ENCODE data around the gene RAD18. TPM values are rescaled to one million over a fixed set of nuclear protein-coding genes. Genes with fewer than 3 reads are reported as not detected.

The RAD18 gene
- total RNA-seq, 1 donor from 2014 or later: 3.2 TPM

- DNase-seq (ENCODE audit: low spot score): no peak
- intact Hi-C loops (cut with DNase I): loop anchor here (2.0 to 5.0 kb wide), 2 partner anchors 80 to 315 kb away; no protein-coding TSS in a partner anchor
Observed at GRCh38 chr3:8987226-8987625, 24.0 kb upstream of the RAD18 start.

GRCh38 chr3:8986741-8987140 lies 23.5 kb upstream of the RAD18 start:
- no peak for DNase-seq (ENCODE audit: low spot score)
- intact Hi-C loops (cut with DNase I): loop anchor here (2.0 to 5.0 kb wide), 2 partner anchors 80 to 316 kb away; no protein-coding TSS in a partner anchor

- DNase-seq (ENCODE audit: low spot score): no peak
- intact Hi-C loops (cut with DNase I): loop anchor here (2.0 to 5.0 kb wide), 2 partner anchors 81 to 316 kb away; no protein-coding TSS in a partner anchor
Observed at GRCh38 chr3:8985876-8986275, 22.6 kb upstream of the RAD18 start.

- intact Hi-C loops (cut with DNase I): loop anchor here (5.0 kb wide), 1 partner anchor 317 kb away; no protein-coding TSS in a partner anchor
- DNase-seq (ENCODE audit: low spot score): no peak
Observed at GRCh38 chr3:8985411-8985831, 22.1 kb upstream of the RAD18 start.

- intact Hi-C loops (cut with DNase I): no loop called here
- DNase-seq (ENCODE audit: low spot score): no peak
Observed at GRCh38 chr3:8984526-8984925, 21.3 kb upstream of the RAD18 start.

- DNase-seq (ENCODE audit: low spot score): no peak
- intact Hi-C loops (cut with DNase I): no loop called here
Observed at GRCh38 chr3:8984081-8984480, 20.8 kb upstream of the RAD18 start.

GRCh38 chr3:8983591-8983990 lies 20.3 kb upstream of the RAD18 start:
- intact Hi-C loops (cut with DNase I): no loop called here
- DNase-seq (ENCODE audit: low spot score): no peak

GRCh38 chr3:8983026-8983425 lies 19.8 kb upstream of the RAD18 start:
- intact Hi-C loops (cut with DNase I): no loop called here
- no peak for DNase-seq (ENCODE audit: low spot score)

GRCh38 chr3:8982509-8982908 lies 19.2 kb upstream of the RAD18 start:
- DNase-seq (ENCODE audit: low spot score): no peak
- intact Hi-C loops (cut with DNase I): no loop called here

- DNase-seq (ENCODE audit: low spot score): no peak
- intact Hi-C loops (cut with DNase I): no loop called here
Observed at GRCh38 chr3:8981700-8982099, 18.4 kb upstream of the RAD18 start.

GRCh38 chr3:8981296-8981695 lies 18.0 kb upstream of the RAD18 start:
- no peak for DNase-seq (ENCODE audit: low spot score)
- intact Hi-C loops (cut with DNase I): no loop called here

- intact Hi-C loops (cut with DNase I): no loop called here
Observed at GRCh38 chr3:8980756-8981257, 17.5 kb upstream of the RAD18 start.

GRCh38 chr3:8979262-8979661 lies 16.0 kb upstream of the RAD18 start:
- intact Hi-C loops (cut with DNase I): no loop called here
- no peak for DNase-seq (ENCODE audit: low spot score)

More at GRCh38 chr3:8980756-8981257, 17.5 kb upstream of the RAD18 start:
- no peak for DNase-seq (ENCODE audit: low spot score)

- intact Hi-C loops (cut with DNase I): no loop called here
- DNase-seq (ENCODE audit: low spot score): no peak
Observed at GRCh38 chr3:8978551-8978950, 15.3 kb upstream of the RAD18 start.

GRCh38 chr3:8976540-8977182 lies 13.4 kb upstream of the RAD18 start:
- DNase-seq (ENCODE audit: low spot score): no peak
- intact Hi-C loops (cut with DNase I): no loop called here

- no peak for DNase-seq (ENCODE audit: low spot score)
- intact Hi-C loops (cut with DNase I): no loop called here
Observed at GRCh38 chr3:8975081-8976020, 12.1 kb upstream of the RAD18 start.

- no peak for DNase-seq (ENCODE audit: low spot score)
- intact Hi-C loops (cut with DNase I): loop anchor here (5.0 kb wide), 1 partner anchor 93 kb away; no protein-coding TSS in a partner anchor
Observed at GRCh38 chr3:8974458-8974857, 11.2 kb upstream of the RAD18 start.

GRCh38 chr3:8972639-8973038 lies 9.4 kb upstream of the RAD18 start:
- intact Hi-C loops (cut with DNase I): loop anchor here (5.0 kb wide), 1 partner anchor 95 kb away; no protein-coding TSS in a partner anchor

GRCh38 chr3:8970971-8971589 lies 7.8 kb upstream of the RAD18 start:
- DNase-seq (ENCODE audit: low spot score): no peak
- intact Hi-C loops (cut with DNase I): loop anchor here (1.0 to 5.0 kb wide), 2 partner anchors 96 to 331 kb away; no protein-coding TSS in a partner anchor

More at GRCh38 chr3:8972639-8973038, 9.4 kb upstream of the RAD18 start:
- no peak for DNase-seq (ENCODE audit: low spot score)

- DNase-seq (ENCODE audit: low spot score): no peak
- intact Hi-C loops (cut with DNase I): loop anchor here (10.0 kb wide), 1 partner anchor 304 kb away; no protein-coding TSS in a partner anchor
Observed at GRCh38 chr3:8969241-8969640, 6.0 kb upstream of the RAD18 start.

Measured in cardiac septum (tissue), 1 donor.